GM18858 (cell line): ENCODE results near the gene CLEC16A.

Source experiments
- ATAC-seq: cut with Tn5 transposase; IDR thresholded peaks from one replicate; pipeline ENCODE4 v1.9.1; 2021; ENCODE audit not compliant: unreplicated experiment

CLEC16A gene

DNA sequence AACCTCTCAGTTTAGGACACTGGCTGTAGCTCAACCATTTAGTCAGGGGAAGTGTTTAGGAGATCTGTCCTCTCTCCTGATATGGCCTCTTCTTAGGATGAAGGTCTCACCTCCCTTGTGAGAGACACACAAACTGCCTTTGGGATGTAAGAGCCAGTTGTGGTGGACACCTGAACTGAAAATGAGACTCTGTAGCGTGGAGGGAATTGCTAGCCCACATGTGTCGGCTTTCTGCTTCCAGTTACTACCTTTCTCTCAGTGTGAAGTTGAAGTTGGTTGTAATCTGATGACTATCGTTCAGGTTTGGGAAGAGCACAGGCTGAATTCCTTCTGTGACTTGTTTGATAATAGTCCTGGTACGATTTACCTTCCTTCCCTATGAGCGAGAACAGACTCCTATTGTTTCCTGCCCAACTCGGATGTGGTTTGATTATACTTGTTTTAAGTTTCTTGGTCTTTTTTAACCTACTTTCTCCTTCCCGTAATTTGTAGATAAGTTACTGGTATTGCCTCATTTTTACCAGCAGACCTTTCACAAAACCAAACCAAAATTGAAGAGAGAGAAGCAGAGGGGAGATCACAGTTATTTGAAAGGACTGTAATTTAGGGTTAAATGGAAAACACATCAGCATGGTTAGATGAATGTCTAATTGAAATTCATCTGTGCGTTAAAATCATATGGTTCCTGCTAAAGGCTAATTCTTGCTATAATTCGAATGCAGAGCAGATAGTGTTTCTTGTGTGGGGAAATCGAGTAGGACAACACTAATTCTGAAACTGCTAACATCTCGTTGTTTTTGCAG lies 43.2 kb downstream of the CLEC16A start:
- ATAC-seq: no peak

DNA sequence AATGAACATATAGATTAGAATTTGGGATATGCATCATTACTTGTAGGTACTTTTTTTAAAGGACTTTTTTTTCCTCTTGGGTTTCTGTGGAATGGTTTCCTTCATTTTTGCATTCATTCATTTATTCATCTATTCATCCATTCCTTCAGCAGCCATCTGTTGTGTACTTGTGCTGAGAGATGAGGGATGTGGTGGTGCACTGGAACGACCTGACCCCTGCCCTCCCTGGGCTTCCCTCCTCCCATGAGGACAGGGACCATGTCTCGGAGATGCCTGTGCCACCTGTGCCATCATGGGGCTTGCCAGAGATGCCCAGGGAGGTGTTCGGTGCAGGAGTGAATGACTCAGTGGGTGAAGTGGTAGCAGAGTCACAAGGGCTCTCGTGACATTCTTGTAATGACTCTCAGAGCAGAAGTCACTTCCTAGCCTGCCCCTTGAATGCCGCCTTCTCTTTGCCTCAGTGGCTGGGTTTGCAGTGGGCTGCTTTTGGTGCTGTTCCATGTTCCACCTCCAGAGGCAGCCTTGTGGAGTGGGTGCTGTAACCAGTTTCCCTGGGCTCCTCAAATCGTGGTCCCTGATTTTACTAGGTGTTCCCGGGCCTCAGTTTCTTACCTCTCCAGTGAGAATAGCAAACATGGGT lies 43.9 kb downstream of the CLEC16A start:
- ATAC-seq: no peak

DNA sequence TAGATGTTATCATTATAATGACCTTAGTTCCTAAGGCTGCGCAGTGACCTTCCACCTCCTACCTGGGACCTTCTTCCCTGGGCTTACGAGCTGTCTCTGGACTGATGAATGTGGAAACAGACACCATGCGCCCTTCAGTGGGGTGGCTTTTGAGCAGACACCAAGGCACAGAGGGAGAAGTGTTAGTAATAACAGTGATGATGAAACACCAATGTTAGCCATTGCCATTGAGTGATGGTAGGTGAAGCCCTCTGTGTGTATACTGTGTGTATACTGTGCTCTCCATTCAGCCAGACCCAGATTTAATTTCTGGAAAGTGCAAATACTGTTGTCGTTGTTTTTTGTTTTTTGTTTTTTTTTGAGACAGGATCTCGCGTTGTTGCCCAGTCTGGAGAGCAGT lies 44.5 kb downstream of the CLEC16A start:
- ATAC-seq: no peak

DNA sequence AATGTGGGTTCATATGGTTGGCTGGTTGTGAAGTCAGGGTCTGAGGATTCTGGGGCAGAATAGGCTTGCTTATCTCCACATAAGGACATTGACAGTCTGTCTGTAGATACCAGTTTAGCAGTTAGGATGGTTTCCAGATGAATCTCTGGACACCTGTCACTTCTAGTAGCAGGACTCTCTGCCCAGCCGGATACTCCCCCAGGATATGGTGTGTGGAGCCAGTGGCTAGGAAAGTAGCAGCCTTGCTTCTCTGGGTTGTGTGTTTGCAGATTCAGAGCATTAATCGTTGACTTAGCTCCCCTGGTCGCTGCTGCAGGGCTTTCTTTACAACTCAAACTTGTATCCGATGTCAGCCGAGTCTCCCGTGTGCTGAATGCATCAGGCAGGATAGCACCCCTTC lies 45.2 kb downstream of the CLEC16A start:
- no peak for ATAC-seq

DNA sequence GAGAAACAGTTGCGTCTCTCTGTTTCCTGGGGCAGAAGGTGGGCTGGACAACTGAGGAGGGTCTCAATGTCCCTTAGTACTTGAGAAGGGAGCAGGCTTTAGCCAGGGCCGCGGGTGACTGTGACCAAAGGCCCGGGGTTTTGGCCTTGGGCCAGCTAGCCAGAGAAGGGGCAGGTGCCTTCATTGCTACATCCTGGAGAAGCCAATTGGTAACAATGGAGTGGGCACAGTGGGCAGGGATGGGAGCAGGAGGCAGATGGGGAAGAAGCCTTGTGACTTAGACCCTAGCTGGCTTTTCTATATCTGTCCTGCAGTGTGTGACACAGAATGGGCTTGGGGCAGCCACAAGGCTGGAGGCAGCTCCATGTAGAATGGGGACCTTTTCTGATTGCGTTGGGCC lies 46.0 kb downstream of the CLEC16A start:
- ATAC-seq: no peak

DNA sequence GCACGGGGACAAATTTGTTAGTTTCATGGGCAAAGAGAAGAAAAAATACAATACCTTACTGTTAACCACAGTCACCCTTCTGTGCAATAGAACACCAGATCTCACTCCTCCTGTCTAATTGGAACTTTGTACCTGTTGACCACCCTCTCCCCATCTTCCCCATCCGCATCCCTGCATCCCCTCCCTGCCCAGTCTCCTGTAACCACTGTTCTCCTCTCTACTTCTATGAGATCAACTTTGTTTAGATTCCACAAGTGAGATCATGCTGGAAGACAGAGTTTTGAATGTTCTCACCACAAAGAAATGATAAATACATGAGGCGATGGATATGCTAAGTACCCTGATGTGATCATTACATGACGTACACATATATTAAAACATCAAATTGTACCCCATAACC lies 47.7 kb downstream of the CLEC16A start:
- no peak for ATAC-seq

DNA sequence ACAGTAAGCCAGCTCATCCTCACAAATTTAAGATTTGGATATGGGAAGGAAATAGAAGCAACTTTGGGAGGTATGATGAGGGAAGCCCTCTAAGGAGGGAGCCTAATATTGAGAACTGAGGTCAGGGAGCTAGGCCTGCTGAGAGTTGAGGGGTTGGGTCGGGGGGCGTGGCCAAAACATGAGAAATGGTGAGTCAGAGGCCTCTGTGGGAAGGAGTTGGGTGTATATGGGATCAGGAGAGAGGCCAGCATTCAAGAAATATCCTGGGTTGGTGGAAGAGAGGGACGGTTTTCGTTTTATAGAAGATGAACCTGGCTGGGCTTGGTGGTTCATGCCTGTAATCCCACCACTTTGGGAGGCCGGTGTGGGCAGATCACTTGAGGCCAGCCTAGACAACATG lies 48.4 kb downstream of the CLEC16A start:
- no peak for ATAC-seq

DNA sequence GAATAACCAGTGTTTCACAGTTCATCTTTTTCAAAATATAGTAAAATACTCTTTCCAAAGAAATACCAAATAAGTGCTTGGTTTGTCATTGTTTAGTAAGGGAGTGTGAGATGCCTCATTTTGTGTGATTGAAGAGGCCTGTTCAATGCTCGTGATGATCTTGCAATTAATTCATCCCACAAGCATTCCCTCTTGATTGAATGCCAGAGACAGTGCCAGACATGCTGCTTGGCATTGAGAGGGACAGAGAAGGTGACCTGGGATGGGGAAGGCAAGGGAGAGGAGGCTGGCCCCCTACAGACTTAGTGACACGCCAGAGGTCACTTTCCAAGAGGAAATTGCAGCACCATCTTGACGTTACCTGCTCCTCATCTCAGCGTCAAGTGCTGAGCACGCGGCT lies 49.3 kb downstream of the CLEC16A start:
- no peak for ATAC-seq

DNA sequence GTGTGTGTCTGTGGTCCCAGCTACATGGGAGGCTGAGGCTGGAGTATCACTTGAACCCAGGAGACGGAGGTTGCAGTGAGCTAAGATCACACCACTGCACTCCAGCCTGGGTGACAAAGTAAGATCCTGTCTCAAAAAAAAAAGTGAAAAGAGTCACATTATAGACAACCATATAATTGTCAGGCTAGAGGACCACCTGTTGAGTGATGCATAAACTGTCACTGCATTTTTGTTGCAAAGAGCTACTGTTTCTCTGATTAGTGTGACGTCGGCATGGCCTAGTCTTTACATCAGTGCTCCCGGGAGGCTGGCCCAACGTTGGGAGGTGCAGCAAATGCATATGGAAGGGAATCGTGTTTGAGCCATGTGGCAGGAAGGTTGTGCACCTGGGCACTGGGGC lies 50.2 kb downstream of the CLEC16A start:
- no peak for ATAC-seq

DNA sequence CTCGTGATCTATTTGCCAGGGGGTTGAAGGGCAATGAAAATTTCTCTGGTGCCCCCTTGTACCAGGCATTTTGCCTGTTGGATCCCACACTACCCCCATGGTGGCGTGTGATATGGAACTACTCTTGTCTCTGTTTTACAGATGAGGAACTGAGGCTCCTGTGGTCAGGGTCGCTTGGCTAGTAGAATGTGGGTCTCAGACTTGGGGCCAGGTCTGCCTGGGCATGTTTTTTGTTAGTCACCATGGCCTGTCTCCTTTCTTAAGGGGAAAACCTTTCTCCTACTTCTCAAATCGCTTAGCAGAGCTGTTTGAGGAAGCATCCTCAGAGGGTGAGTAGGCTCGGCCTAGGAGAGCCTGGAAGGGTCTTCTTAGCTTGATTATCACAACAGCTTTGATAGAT lies 51.2 kb downstream of the CLEC16A start:
- ATAC-seq: no peak

DNA sequence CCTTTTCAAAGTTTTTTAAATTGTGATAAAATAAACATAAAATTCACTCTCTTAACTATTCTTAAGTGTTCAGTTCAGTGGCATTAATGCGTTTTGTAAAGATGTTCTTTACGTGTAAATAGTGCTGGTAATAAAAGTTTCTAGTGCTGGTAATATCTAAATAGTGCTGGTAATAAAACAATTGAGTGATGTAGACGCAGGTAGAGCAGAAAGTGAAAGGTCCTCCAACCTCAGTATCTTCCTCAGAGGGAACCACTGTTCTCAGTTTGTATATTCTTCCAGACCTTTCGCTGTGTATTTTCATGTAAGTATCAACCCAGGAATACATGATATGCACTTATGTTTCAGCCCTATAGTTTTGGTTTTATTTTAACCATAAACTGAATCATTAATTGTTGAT lies 53.1 kb downstream of the CLEC16A start:
- ATAC-seq: no peak

DNA sequence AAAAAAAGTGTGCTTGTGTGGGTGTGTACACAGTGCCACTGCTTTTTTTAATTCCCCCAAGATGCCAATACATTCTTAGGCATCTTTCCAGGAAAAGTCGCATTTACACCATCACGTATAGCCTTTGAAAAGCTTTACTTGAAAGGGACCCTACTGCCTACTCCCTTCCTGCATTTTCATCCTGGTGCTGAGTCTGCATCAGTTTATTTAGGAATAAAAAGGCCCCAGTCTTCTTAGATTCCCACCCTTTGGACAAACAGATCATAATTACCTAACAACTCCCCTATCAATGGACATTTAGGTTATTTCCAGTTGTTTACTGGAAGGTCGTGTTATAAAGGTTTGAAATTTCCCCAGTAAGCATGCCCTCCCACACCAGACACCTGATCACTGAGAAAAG lies 54.9 kb downstream of the CLEC16A start:
- no peak for ATAC-seq

DNA sequence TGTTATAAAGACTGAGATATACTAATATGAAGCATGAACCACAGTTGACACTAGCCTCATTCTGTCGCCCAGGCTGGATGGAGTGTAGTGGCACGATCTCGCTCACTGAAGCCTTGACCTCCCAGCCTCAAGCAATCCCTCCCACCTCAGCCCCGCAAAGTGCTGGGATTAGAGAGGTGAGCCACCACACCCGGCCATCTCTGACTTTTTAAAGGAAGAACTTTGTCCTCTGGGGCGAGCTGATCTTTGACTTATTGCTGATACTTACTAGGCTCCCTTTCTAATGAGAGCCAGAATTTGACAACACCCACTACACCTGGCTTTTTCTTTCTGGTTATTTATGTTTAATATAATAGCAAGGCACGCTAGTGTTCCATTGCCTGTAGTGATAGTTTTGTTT lies 57.2 kb downstream of the CLEC16A start:
- no peak for ATAC-seq

DNA sequence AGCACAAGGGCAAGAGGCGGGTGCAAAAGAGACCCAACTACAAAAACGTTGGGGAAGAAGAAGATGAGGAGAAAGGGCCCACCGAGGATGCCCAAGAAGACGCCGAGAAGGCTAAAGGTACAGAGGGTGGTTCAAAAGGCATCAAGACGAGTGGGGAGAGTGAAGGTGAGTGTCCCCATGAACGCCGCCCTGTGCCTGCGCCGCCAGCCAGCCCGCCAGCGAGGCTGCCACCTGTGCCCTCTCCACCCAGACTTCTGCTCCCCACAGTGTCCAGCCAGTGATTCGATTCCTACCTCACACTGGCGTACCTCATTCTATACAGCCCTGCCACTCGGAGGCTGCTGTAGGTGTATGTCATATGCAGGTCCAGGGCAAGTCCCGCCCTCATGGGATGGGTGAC lies 58.8 kb downstream of the CLEC16A start:
- no peak for ATAC-seq

DNA sequence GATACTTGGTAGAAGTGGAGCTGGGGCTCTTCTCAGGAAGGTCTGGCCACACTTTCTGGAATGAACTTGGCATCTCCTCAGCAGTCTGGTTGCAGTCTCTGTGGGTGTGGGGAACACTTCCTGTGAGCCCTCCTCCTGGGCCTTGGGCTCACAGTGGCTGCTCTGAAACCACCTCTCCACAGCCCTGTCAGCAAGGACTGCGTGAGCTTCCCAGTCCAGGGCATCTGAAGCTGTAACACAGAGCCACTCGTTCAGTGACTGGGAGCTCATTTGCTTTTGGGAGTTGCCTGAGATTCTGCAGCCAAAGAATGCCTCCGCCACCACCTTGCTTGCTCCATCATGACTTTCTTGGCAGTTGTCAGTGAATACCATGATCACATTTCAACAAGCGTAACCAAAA lies 60.0 kb downstream of the CLEC16A start:
- no peak for ATAC-seq

DNA sequence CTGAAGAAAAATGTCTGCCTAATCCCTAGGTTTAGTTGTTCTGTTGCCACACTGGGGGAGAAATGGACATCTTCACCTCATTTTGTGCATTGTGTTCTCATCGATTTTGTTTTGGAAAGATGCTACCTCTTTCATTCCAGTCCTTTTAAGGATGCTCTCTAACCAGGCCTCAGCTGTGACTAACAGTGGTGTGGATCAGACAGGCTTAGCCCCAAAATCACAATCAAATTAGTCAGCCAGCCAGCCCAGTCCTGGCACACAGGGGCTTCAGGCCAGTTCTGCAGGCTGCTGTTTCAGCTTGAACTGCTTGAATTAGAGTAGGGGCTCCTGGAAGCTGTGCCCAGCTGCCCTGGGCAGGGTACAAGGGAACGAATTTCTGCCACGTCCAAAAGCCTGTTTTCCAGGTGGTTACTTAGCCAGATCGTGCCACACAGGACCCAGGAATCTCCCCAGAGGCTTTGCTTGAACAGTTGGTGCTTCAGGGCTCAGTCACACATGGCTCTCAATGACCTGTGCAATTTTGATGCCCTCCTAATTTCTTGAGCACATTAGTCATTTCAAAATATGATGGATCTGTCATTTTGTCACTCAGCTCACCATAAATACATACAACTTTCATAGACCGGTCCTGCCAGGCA lies 60.7 kb downstream of the CLEC16A start:
- no peak for ATAC-seq

DNA sequence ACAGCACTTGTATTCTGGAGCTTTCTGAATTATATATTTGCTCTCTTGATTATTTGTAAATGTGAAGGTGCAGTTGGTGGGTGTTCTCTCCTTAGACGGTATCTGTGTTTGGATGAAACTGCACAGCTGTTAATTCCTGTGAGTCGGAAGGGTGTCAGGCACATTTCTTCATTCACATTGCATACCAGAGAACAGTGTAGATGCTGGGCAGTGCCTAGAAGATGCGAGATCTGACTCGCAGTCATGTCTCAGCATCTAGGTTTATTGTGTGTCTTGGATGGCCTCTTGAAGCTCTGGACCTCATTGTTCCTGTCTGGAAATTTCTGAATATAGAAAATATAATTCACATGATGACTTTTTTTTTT lies 61.2 kb downstream of the CLEC16A start:
- ATAC-seq: no peak

DNA sequence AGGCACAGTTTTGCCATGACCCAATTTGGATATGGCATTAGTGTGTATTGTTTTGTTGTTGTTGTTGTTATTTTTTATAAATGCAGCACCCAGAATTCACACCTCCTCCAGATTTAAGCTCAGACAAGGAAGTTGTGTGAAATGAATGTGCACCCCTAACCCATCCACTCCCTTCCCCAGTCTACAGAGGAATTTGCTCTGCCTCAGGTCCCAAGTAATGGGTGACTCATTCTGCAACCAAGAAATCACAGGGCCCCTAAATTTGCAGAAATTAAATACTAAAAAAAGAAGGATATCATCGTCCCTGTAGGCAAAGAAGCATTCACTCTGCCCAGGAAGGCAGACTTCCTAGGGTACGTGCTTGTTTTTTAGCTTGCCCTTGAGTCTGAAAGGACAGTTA lies 62.3 kb downstream of the CLEC16A start:
- ATAC-seq: no peak

DNA sequence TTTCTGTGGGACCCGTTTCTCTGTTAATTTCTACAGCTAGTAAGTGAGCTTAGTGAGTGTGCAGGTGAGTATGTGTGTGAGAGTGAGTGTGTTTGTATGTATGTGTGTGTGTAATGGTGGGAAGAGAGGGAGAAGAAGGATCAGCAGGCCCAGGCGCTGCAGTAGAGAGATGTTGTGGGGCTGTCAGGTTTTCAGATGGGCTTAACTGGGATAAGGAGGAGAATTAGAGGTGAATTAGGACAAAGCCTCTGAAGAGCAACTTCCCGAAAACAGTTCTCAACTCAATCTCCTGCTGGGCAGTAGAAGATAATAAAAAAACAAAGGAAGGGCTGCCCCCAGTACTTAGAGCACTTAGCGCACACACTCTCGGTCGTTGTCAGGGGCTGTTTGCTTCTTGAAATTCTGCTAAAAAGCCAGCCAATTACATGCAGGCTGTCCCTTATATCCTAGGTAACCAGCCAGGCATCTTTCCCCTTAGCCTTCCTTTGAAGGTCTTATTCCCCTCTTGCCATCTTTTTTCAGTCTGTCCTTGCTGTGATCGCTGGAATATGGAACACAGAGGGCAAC lies 63.4 kb downstream of the CLEC16A start:
- ATAC-seq: no peak

DNA sequence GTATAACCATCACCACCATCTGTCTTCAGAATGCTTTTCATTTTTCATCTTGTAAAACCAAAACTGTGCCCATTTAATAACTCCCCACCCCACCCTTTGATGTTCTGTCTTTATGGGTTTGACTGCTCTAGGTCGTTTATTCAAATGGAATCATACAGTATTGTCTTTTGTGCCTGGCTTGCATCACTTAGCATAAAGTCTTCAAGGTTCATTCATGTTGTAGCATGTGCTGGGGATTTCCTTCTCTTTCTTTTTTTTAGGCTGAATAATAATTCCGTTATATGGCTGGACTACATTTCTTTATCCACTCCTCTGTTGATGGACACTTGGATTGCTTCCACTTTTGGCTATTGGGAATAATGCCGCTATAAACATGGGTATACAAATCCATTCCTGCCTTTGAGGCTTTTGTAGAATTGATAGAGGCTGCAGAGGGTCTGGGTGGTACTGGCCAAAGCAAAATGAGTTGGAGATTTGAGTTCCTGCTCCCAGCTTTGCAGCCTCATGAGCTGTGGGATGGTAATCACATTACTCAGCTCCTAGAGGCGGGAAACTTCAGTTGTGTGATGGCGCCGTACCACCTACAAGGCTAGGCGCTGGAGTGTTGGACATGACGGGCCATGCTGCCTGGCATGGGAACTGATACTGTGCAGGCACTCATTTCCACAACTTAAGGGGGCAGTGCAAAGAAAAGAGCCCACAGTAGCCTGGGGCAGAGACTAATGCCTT lies 64.8 kb downstream of the CLEC16A start:
- no peak for ATAC-seq

DNA sequence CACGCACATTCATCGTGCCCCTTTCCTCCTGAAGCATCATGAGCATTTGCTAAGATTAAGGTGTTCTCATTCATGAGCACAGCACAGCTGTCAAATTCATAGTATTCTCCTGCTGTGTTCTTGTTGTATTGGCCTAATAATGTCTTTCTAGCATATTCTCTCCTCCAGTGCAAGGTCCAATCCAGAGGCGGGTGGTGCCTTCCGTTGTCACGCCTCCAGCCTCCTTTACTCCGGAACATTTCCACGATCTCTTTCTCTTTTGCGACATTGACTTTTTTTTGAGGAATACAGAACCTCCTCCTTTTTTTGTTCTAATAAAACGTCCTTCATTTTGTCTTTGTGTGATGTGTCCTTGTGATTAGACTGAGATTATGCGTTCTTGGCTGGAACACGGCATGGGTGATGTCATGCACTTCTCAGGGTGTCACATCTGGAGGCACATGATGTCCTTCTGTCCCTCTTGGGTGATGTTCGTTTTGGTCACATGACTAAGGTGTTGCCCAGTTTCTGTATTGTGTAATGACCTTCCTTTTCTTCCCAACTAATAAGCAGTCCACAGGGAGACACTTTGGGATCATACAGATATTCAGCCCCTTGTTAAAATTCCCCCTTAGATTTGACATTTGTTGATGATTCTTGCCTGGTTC lies 66.3 kb downstream of the CLEC16A start:
- ATAC-seq: no peak
